MG63 (cell line): ENCODE data around the gene GNAQ. TPM values are rescaled to one million over a fixed set of nuclear protein-coding genes. Genes with fewer than 3 reads are reported as not detected.

Experiments
- DNase-seq: peaks from one replicate; pipeline ENCODE4 v3.0.0-alpha.2; 2020
- H3K27me3 ChIP-seq: fragments of 250-450 bp; sonication (Bioruptor Pico); 2 replicates; pipeline ENCODE4 v1.5.1; 2020; ENCODE audit warnings: mild to moderate bottlenecking, moderate library complexity
- H3K36me3 ChIP-seq: fragments of 250-450 bp; sonication (Bioruptor Pico); 2 replicates; pipeline ENCODE4 v1.5.1; 2020; ENCODE audit warnings: mild to moderate bottlenecking, moderate library complexity
- H3K4me3 ChIP-seq: fragments of 250-450 bp; sonication (Bioruptor Pico); 2 replicates; pipeline ENCODE4 v1.5.1; 2020; ENCODE audit warnings: mild to moderate bottlenecking, moderate library complexity
- H3K9me3 ChIP-seq: fragments of 250-450 bp; sonication (Bioruptor Pico); 2 replicates; pipeline ENCODE4 v1.5.1; 2020; ENCODE audit warnings: mild to moderate bottlenecking, moderate library complexity
- total RNA-seq: library from RNA; depleted of rRNA; stranded (reverse); fragments of >200 nt; shearing (Covaris generic); gene quantifications from 2 replicates; pipeline ENCODE4 v1.2.3, GENCODE V29; 2014; ENCODE audit warnings: low replicate concordance

Gene GNAQ
- total RNA-seq, 1 experiment from 2014 or later = 20.2 TPM

- no peak overlapping the region for H3K4me3 ChIP-seq
- H3K27me3 ChIP-seq = no peaks in the 10 kb centered on the region
- H3K9me3 ChIP-seq = no peaks in the 10 kb centered on the region
- DNase-seq = no peak
- no peaks in the 10 kb centered on the region for H3K36me3 ChIP-seq
Measured at GRCh38 chr9:78038620-78039300, 7.1 kb upstream of the GNAQ start.

- no peak overlapping the region for H3K4me3 ChIP-seq
- no peaks in the 10 kb centered on the region for H3K27me3 ChIP-seq
- no peaks in the 10 kb centered on the region for H3K9me3 ChIP-seq
- H3K36me3 ChIP-seq = no peaks in the 10 kb centered on the region
- no peak for DNase-seq
Measured at GRCh38 chr9:78035383-78035993, 3.9 kb upstream of the GNAQ start.

DNA sequence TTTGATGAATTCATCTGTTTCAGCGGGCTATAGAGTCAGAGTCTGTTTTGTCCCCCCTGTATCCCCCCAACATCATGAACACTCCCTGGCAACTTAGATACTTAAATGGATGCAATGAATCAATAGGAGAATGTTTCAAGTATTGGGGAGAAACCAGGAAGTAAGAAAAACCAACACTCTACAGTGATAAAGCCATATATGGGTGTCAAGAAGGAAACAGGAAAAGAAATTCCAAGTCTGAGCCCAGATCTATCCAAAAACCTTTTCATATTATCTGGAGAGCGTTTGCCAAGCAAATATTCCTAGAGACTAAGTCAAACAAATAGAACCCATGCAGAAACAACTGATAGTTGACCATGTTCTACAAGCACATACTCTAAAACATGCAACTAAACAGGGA is 2.3 kb upstream of the GNAQ start:
- no peak for DNase-seq
- Histone ChIP-seq H3K4me3 (no peak overlapping the region), H3K36me3 (no peaks in the 10 kb centered on the region), H3K9me3 (no peaks in the 10 kb centered on the region), H3K27me3 (no peaks in the 10 kb centered on the region)

DNA sequence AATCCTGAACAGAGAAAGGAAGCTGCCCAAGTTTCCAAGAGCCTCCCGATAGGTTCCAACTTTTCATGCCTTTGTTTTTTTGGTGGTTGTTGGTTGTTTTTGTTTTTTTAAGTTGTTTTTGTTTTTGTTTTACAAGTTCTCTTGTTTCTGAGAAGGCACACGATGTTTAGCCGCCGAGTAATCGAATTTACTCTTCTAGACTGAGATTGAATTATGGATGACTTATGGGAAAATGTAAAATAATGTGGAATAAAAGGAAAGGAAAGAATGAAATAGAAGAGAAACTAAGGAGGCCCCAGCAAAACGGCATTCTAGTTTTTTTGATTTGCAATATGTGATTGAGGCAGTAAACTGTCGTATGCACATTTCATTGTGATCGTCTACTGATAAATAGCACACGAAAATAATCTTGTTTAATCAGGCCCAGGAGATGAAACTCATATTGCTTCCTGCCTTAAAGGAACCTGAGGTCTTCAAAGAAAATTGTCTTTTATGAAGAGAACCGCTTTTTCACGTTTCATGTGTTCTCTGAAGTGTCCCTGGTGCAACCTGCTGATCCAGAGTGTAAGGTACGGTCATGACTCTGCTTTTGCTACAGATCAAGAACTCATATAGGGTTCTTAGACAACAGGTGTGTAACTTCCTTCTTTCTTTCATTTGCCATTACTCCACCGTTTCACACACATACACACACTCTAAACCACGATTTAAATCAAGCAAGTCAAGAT is 1.3 kb upstream of the GNAQ start:
- no peak for DNase-seq
- Histone ChIP-seq H3K4me3 (peak overlapping the region; percentile 58), H3K27me3 (no peaks in the 10 kb centered on the region), H3K9me3 (no peaks in the 10 kb centered on the region), H3K36me3 (no peaks in the 10 kb centered on the region)

GRCh38 chr9:78031893-78032729 is 500 bp upstream of the GNAQ start:
- Histone ChIP-seq H3K9me3 (no peaks in the 10 kb centered on the region), H3K4me3 (peak overlapping the region; percentile 58), H3K36me3 (no peaks in the 10 kb centered on the region), H3K27me3 (no peaks in the 10 kb centered on the region)
- peak; percentile 89 for DNase-seq

- H3K9me3 ChIP-seq = no peaks in the 10 kb centered on the region
- H3K4me3 ChIP-seq = peak overlapping the region; percentile 61
- no peaks in the 10 kb centered on the region for H3K27me3 ChIP-seq
- H3K36me3 ChIP-seq = no peaks in the 10 kb centered on the region
- peak; percentile 49 for DNase-seq
Measured at GRCh38 chr9:78030553-78031443, 813 bp downstream of the GNAQ start.

DNA sequence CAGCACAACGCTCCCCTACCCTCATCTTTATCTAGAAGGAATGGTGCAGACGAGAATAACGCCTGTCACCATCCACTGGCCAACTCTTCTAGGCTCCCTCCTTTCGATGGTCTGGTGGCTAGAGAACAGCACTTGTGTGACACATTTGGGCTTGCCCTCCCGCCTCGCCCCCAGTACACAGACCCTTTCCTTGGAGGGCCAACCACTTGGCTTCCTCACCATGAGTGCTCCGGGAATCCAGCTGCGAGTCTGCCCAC is 1.4 kb downstream of the GNAQ start:
- no peaks in the 10 kb centered on the region for H3K36me3 ChIP-seq
- H3K27me3 ChIP-seq = no peaks in the 10 kb centered on the region
- peak overlapping the region; percentile 61 for H3K4me3 ChIP-seq
- H3K9me3 ChIP-seq = no peaks in the 10 kb centered on the region
- peak; percentile 13 for DNase-seq

- Histone ChIP-seq H3K4me3 (peak overlapping the region; percentile 61), H3K9me3 (no peaks in the 10 kb centered on the region), H3K36me3 (no peaks in the 10 kb centered on the region), H3K27me3 (no peaks in the 10 kb centered on the region)
- no peak for DNase-seq
Measured at GRCh38 chr9:78029551-78030295, 1.9 kb downstream of the GNAQ start.

GRCh38 chr9:78028926-78029325 is 2.7 kb downstream of the GNAQ start:
- H3K4me3 ChIP-seq = peak overlapping the region; percentile 61
- no peaks in the 10 kb centered on the region for H3K9me3 ChIP-seq
- H3K27me3 ChIP-seq = no peaks in the 10 kb centered on the region
- no peaks in the 10 kb centered on the region for H3K36me3 ChIP-seq
- no peak for DNase-seq

- H3K9me3 ChIP-seq = no peaks in the 10 kb centered on the region
- DNase-seq = no peak
- no peak overlapping the region for H3K4me3 ChIP-seq
- no peaks in the 10 kb centered on the region for H3K36me3 ChIP-seq
- no peaks in the 10 kb centered on the region for H3K27me3 ChIP-seq
Measured at GRCh38 chr9:78026947-78027346, 4.7 kb downstream of the GNAQ start.

GRCh38 chr9:78026416-78026815 is 5.2 kb downstream of the GNAQ start:
- Histone ChIP-seq H3K9me3 (no peaks in the 10 kb centered on the region), H3K36me3 (no peaks in the 10 kb centered on the region), H3K27me3 (no peaks in the 10 kb centered on the region), H3K4me3 (no peak overlapping the region)
- DNase-seq = peak; percentile 31

DNA sequence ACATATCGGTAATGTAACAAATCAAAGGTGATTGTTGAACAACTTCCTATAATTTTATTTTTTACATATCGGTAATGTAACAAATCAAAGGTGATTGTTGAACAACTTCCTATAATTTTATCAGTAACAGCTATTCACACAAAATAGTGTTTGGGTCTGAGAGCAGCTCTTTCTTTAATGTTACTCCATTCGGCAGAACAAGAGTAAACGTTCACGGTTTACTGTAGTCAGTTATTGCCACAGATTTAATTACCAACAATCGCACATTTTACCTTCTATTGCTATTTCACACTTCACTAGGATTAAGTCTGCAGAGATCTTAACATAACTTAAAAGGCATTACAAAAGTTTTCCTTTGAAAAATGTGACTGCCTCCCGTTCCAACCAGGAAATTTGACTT is 6.4 kb downstream of the GNAQ start:
- no peaks in the 10 kb centered on the region for H3K27me3 ChIP-seq
- no peak overlapping the region for H3K4me3 ChIP-seq
- no peak for DNase-seq
- no peaks in the 10 kb centered on the region for H3K36me3 ChIP-seq
- no peaks in the 10 kb centered on the region for H3K9me3 ChIP-seq

DNA sequence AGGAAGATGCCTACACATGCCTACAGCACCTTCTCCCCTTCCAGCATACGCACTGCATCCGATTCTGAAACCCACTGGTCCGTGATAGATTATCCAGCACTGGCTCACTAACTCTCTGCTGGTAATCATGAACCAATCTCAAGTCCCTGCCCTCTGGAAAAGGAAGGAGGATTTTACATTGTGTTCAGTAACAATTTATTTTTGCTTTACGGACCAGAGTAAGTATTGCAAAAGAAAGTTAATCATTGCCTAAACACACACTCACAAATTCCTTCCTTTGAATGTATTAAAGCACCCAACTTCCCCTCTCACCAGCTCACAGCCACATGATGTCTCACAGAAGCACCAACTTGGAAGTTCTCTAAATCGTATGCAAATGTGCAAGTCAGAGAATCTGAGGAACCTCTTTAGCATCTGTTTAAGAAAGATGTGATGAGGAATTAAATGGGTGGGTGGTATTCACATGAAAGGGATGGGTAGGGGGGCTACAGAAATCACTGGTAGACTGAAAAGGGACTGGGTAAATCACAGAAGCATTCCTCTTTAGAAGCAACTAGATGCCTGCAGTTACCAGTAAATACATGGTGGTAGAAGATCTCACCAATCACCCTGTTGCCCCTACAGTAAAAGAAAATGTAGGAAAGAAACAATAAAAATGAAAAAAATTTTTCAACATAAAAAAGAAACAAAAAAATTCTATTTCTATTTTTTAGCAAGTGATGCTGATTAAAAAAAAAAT is 8.4 kb downstream of the GNAQ start:
- no peaks in the 10 kb centered on the region for H3K9me3 ChIP-seq
- no peaks in the 10 kb centered on the region for H3K36me3 ChIP-seq
- H3K27me3 ChIP-seq = no peaks in the 10 kb centered on the region
- H3K4me3 ChIP-seq = no peak overlapping the region
- peak; percentile 4 for DNase-seq

GRCh38 chr9:78021697-78022096 is 9.9 kb downstream of the GNAQ start:
- Histone ChIP-seq H3K9me3 (no peaks in the 10 kb centered on the region), H3K36me3 (no peaks in the 10 kb centered on the region), H3K4me3 (no peak overlapping the region), H3K27me3 (no peaks in the 10 kb centered on the region)
- DNase-seq = no peak

- DNase-seq = no peak
- Histone ChIP-seq H3K4me3 (no peak overlapping the region), H3K27me3 (no peaks in the 10 kb centered on the region), H3K36me3 (no peaks in the 10 kb centered on the region), H3K9me3 (no peaks in the 10 kb centered on the region)
Measured at GRCh38 chr9:78017190-78017693, 14.4 kb downstream of the GNAQ start.
